GM19099 (cell line): Measurements from ENCODE around the gene NKAP.

Source experiments
- POLR2A ChIP-seq: IDR thresholded peaks from 3 replicates; pipeline ENCODE4 v1.6.1; 2011; ENCODE audit warnings: low read depth; ENCODE audit not compliant: insufficient read length; ENCODE audit errors: extremely low read depth

Gene NKAP

GRCh38 chrX:119942831-119943184 is 743 bp downstream of the NKAP start:
- TF ChIP-seq POLR2A, result no peak

GRCh38 chrX:119942173-119942819 is 1.3 kb downstream of the NKAP start:
- no peak for TF ChIP-seq POLR2A

GRCh38 chrX:119941336-119941735 is 2.2 kb downstream of the NKAP start:
- no peak for TF ChIP-seq POLR2A

GRCh38 chrX:119935215-119935874 is 8.2 kb downstream of the NKAP start:
- TF ChIP-seq POLR2A, result no peak

- no peak for TF ChIP-seq POLR2A
Observed at GRCh38 chrX:119919835-119920585, 23.5 kb downstream of the NKAP start.

- no peak for TF ChIP-seq POLR2A
Observed at GRCh38 chrX:119917877-119918276, 25.7 kb downstream of the NKAP start.

GRCh38 chrX:119916310-119916709 is 27.2 kb downstream of the NKAP start:
- TF ChIP-seq POLR2A, result no peak

GRCh38 chrX:119900976-119901375 is 42.6 kb downstream of the NKAP start:
- no peak for TF ChIP-seq POLR2A

GRCh38 chrX:119899125-119899524 is 44.4 kb downstream of the NKAP start:
- TF ChIP-seq POLR2A, result no peak

GRCh38 chrX:119895843-119896326 is 47.7 kb downstream of the NKAP start, which contains the start of gene AKAP14:
Gene AKAP14 (plus strand): TSS chrX:119895893. CDS start chrX:119903224, 7,331 bp downstream.
- TF ChIP-seq POLR2A, result no peak

- no peak for TF ChIP-seq POLR2A
Observed at GRCh38 chrX:119887721-119888425, 55.7 kb downstream of the NKAP start.

GRCh38 chrX:119885554-119886428 is 57.8 kb downstream of the NKAP start:
- no peak for TF ChIP-seq POLR2A

- no peak for TF ChIP-seq POLR2A
Observed at GRCh38 chrX:119880552-119881437, 62.8 kb downstream of the NKAP start.
